ENCODE data around the gene MINDY2.

DNA sequence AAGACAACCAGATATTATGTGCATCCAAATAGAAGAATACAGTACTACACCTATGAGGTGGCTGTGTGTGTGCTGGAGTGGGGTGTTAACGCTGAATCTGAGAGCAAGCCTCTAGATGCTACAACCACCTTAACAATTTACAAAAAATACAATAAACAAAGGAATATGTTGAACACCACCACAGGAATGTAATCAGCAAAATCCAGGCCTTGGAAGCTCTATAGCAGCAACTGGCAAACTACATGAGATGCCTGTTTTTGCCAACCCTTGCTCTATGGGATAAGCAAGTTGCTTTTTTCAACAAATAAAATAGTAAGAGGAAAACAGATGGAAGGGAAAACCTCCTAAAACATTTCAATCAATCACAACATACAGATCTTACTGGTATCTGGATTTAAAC lies 138.5 kb downstream of the MINDY2 start:
- no peak for TF ChIP-seq POLR2AphosphoS5 (IDR thresholded peaks at IDR 0.05; ENCODE audit: borderline replicate concordance, low read depth, low read length)
- no peak for TF ChIP-seq EZH2 (IDR thresholded peaks at IDR 0.05)
- no peak for TF ChIP-seq FOXP2 (optimal IDR thresholded peaks at IDR 0.05; ENCODE audit: control extremely low read depth, extremely low read length, insufficient read depth)
